H9 (cell line): ENCODE measurements around the gene SLC4A5. TPM values are rescaled to one million over a fixed set of nuclear protein-coding genes. Genes with fewer than 3 reads are reported as not detected.

Source experiments
- DNase-seq: peaks from one replicate; pipeline ENCODE4 v3.0.0-alpha.2; 2017
- H2AFZ ChIP-seq: one replicate; pipeline ENCODE4 v1.6.1; 2013; ENCODE audit warnings: mild to moderate bottlenecking, low read length, control low read depth, moderate library complexity
- H2AK5ac ChIP-seq: 2 replicates; pipeline ENCODE4 v1.6.1; 2013; ENCODE audit warnings: low read length, control low read depth, mixed read lengths; ENCODE audit not compliant: insufficient read length
- H2BK120ac ChIP-seq: one replicate; pipeline ENCODE4 v1.6.1; 2013; ENCODE audit warnings: low read depth, mild to moderate bottlenecking, low read length, control low read depth, inconsistent platforms; ENCODE audit not compliant: poor library complexity, severe bottlenecking
- H2BK12ac ChIP-seq: 2 replicates; pipeline ENCODE4 v1.6.1; 2013; ENCODE audit warnings: low read length, control low read depth, mixed read lengths, low read depth; ENCODE audit not compliant: insufficient read length
- H2BK15ac ChIP-seq: 2 replicates; pipeline ENCODE4 v1.6.1; 2013; ENCODE audit warnings: low read depth, low read length, control low read depth
- H2BK20ac ChIP-seq: one replicate; pipeline ENCODE4 v1.6.1; 2013; ENCODE audit warnings: low read depth, mild to moderate bottlenecking, low read length, control low read depth, inconsistent platforms; ENCODE audit not compliant: poor library complexity, severe bottlenecking
- H2BK5ac ChIP-seq: 2 replicates; pipeline ENCODE4 v1.6.1; 2013; ENCODE audit warnings: low read length, control low read depth, mixed read lengths; ENCODE audit not compliant: insufficient read length
- H3K14ac ChIP-seq: 2 replicates; pipeline ENCODE4 v1.6.1; 2013; ENCODE audit warnings: low read length, control low read depth; ENCODE audit not compliant: insufficient read depth
- H3K18ac ChIP-seq: 2 replicates; pipeline ENCODE4 v1.6.1; 2013; ENCODE audit warnings: low read depth, mild to moderate bottlenecking, mixed read lengths, low read length, control low read depth; ENCODE audit not compliant: insufficient read length
- H3K23ac ChIP-seq: 2 replicates; pipeline ENCODE4 v1.6.1; 2013; ENCODE audit warnings: low read length, control low read depth, mixed read lengths, low read depth; ENCODE audit not compliant: insufficient read length
- H3K23me2 ChIP-seq: 2 replicates; pipeline ENCODE4 v1.6.1; 2013; ENCODE audit warnings: low read depth, mild to moderate bottlenecking, mixed read lengths, low read length, control low read depth; ENCODE audit not compliant: insufficient read length, poor library complexity, severe bottlenecking
- H3K27ac ChIP-seq: 2 replicates; pipeline ENCODE4 v1.5.1; 2013; ENCODE audit warnings: low read length, control low read depth, mixed read lengths, low read depth; ENCODE audit not compliant: insufficient read length
- H3K27me3 ChIP-seq: 2 replicates; pipeline ENCODE4 v1.6.1; 2013; ENCODE audit warnings: low read length, control low read depth, inconsistent platforms; ENCODE audit not compliant: insufficient read depth
- H3K4ac ChIP-seq: 2 replicates; pipeline ENCODE4 v1.6.1; 2013; ENCODE audit warnings: low read depth, mild to moderate bottlenecking, control low read depth, inconsistent platforms, low read length, moderate library complexity
- H3K4me1 ChIP-seq: 2 replicates; pipeline ENCODE4 v1.6.1; 2013; ENCODE audit warnings: low read length, control low read depth, inconsistent platforms; ENCODE audit not compliant: insufficient read depth
- H3K4me2 ChIP-seq: 2 replicates; pipeline ENCODE4 v1.6.1; 2013; ENCODE audit warnings: low read length, control low read depth, mixed read lengths; ENCODE audit not compliant: insufficient read length, insufficient read depth
- H3K56ac ChIP-seq: 2 replicates; pipeline ENCODE4 v1.6.1; 2013; ENCODE audit warnings: low read depth, mild to moderate bottlenecking, mixed read lengths, low read length, control low read depth; ENCODE audit not compliant: insufficient read length
- H3K79me1 ChIP-seq: 2 replicates; pipeline ENCODE4 v1.6.1; 2013; ENCODE audit warnings: low read depth, mild to moderate bottlenecking, moderate library complexity, low read length, control low read depth, inconsistent platforms; ENCODE audit not compliant: insufficient read depth, poor library complexity, severe bottlenecking
- H3K79me2 ChIP-seq: 2 replicates; pipeline ENCODE4 v1.6.1; 2013; ENCODE audit warnings: low read length, control low read depth, inconsistent platforms; ENCODE audit not compliant: insufficient read depth
- H3K9ac ChIP-seq: 2 replicates; pipeline ENCODE4 v1.6.1; 2013; ENCODE audit warnings: low read length, control low read depth, mixed read lengths; ENCODE audit not compliant: insufficient read length; ENCODE audit errors: extremely low read depth
- H3K9me3 ChIP-seq: one replicate; pipeline ENCODE4 v1.6.1; 2013; ENCODE audit warnings: low read depth, low read length, inconsistent platforms; ENCODE audit not compliant: control insufficient read depth
- H3T11ph ChIP-seq: one replicate; pipeline ENCODE4 v1.6.1; 2013; ENCODE audit warnings: mild to moderate bottlenecking, low read length, control low read depth, inconsistent platforms
- H4K20me1 ChIP-seq: one replicate; pipeline ENCODE4 v1.6.1; 2013; ENCODE audit not compliant: control insufficient read depth, insufficient read length, insufficient read depth
- H4K5ac ChIP-seq: 2 replicates; pipeline ENCODE4 v1.6.1; 2013; ENCODE audit warnings: low read depth, mild to moderate bottlenecking, mixed read lengths, low read length, control low read depth; ENCODE audit not compliant: insufficient read length
- H4K8ac ChIP-seq: replicated peaks from 2 replicates; pipeline ENCODE4 v1.6.1; 2013; ENCODE audit warnings: low read length, control low read depth, mixed read lengths, low read depth; ENCODE audit not compliant: insufficient read length
- H4K91ac ChIP-seq: 2 replicates; pipeline ENCODE4 v1.6.1; 2013; ENCODE audit warnings: low read depth, mild to moderate bottlenecking, moderate library complexity, mixed read lengths, low read length, control low read depth; ENCODE audit not compliant: insufficient read length
- H3K27ac Mint-ChIP-seq, 3 experiments: 2 replicates in 2 of 3; 3 replicates in 1 of 3; pipeline ENCODE4 v1.8.0; 2020 to 2021; ENCODE audit warnings: mixed read lengths in 3 of 3, mild to moderate bottlenecking in 1 of 3, moderate library complexity in 1 of 3
- H3K27me3 Mint-ChIP-seq: 2 replicates; pipeline ENCODE4 v1.8.0; 2021; ENCODE audit warnings: low read depth, mild to moderate bottlenecking, moderate library complexity, mixed read lengths
- H3K36me3 Mint-ChIP-seq, 3 experiments: 2 replicates in 2 of 3; 3 replicates in 1 of 3; pipeline ENCODE4 v1.8.0; 2020 to 2021; ENCODE audit warnings: low read depth in 3 of 3, mixed read lengths in 3 of 3; ENCODE audit not compliant: insufficient read depth in 1 of 3
- H3K4me1 Mint-ChIP-seq, 2 experiments: 2 replicates each; pipeline ENCODE4 v1.8.0; 2020; ENCODE audit warnings: mixed read lengths in 2 of 2
- H3K4me3 Mint-ChIP-seq, 2 experiments: 2 replicates in 1 of 2; 3 replicates in 1 of 2; pipeline ENCODE4 v1.8.0; 2020 to 2021; ENCODE audit warnings: mild to moderate bottlenecking in 2 of 2, mixed read lengths in 2 of 2, moderate library complexity in 1 of 2
- H3K9me3 Mint-ChIP-seq, 2 experiments: 2 replicates in 1 of 2; 3 replicates in 1 of 2; pipeline ENCODE4 v1.8.0; 2020; ENCODE audit warnings: mild to moderate bottlenecking in 2 of 2, mixed read lengths in 2 of 2, moderate library complexity in 1 of 2
- CTCF ChIP-seq: fragments of 200-600 bp; sonication (generic); conservative IDR thresholded peaks from 3 replicates; pipeline ENCODE4 v1.8.0; 2021; ENCODE audit warnings: antibody characterized with exemption, mild to moderate bottlenecking
- WGBS: extraction: QIAGEN DNeasy Blood & Tissue Kit; methylation state at CpG from one replicate; pipeline ENCODE4 v1.1.7; 2013; ENCODE audit warnings: missing lambda C conversion rate, low lambda C conversion rate, mixed read lengths; ENCODE audit not compliant: insufficient read length; ENCODE audit errors: extremely low coverage; 5-methylcytosine and 5-hydroxymethylcytosine counted together
- total RNA-seq: library from RNA; stranded (reverse); gene quantifications from 2 replicates; pipeline ENCODE4 v1.2.1, GENCODE V29; 2021

Gene SLC4A5
- total RNA-seq, 1 experiment from 2014 or later, result 0.50 TPM

- no peak for TF ChIP-seq CTCF
- Histone ChIP-seq H3K4me2 (no peak overlapping the region), H2BK12ac (no peak overlapping the region), H3K23ac (no peak overlapping the region), H3K79me1 (no peaks in the 10 kb centered on the region), H4K91ac (no peak overlapping the region), H2AFZ (no peak overlapping the region), H3K18ac (no peak overlapping the region), H2BK15ac (no peak overlapping the region), H2BK5ac (no peak overlapping the region), H3K79me2 (no peaks in the 10 kb centered on the region), H3K23me2 (no peaks in the 10 kb centered on the region), H3K27ac (no peak overlapping the region), H3K4me1 (no peaks in the 10 kb centered on the region), H3T11ph (no peak overlapping the region), H3K56ac (no peak overlapping the region), H4K20me1 (no peaks in the 10 kb centered on the region), H4K8ac (no peak overlapping the region), H2AK5ac (no peak overlapping the region), H3K9ac (no peak overlapping the region), H3K4ac (no peak overlapping the region), H4K5ac (no peak overlapping the region), H2BK20ac (no peak overlapping the region), H3K9me3 (no peaks in the 10 kb centered on the region), H3K14ac (no peak overlapping the region), H2BK120ac (no peak overlapping the region), H3K27me3 (no peaks in the 10 kb centered on the region)
- Mint-ChIP-seq H3K9me3 (peaks cover 4 to 5% of the 10 kb centered on the region in 2 experiments; a peak in 3 of 5 replicates), H3K4me3 (no peak overlapping the region), H3K27ac (no peak overlapping the region; a peak in 1 of 7 replicates), H3K36me3 (no peaks in the 10 kb centered on the region), H3K27me3 (peaks cover 5% of the 10 kb centered on the region), H3K4me1 (no peaks in the 10 kb centered on the region; a peak in 2 of 4 replicates)
- no peak for DNase-seq
- WGBS, result no CpG with 5 or more reads among the region's 6 CpGs
These were observed 49.8 kb downstream of the SLC4A5 start for GRCh38 chr2:74293191-74293991.
